HCT116 (cell line): ENCODE measurements around the gene CXorf51B. TPM values are rescaled to one million over a fixed set of nuclear protein-coding genes. Genes with fewer than 3 reads are reported as not detected.
"Not testable (repeated sequence)": the region's sequence is repeated elsewhere in the genome, so short reads cannot be mapped to it uniquely, and the experiment has no call there.

Experiments
- ATAC-seq: fragments of 200-7000 bp; cut with Tn5 transposase; 2 replicates; pipeline ENCODE4 v1.9.1; 2020; ENCODE audit warnings: mild to moderate bottlenecking, moderate library complexity
- Bru-seq: library from RNA; stranded (reverse); fragments of 400-500 nt; gene quantifications from one replicate; lab custom pipeline; 2021; lab: Mats Ljungman, UMichigan
- BruChase-seq, 2 experiments: library from RNA; stranded (reverse); fragments of 400-500 nt; gene quantifications; one replicate each; lab custom pipeline; 2021; lab: Mats Ljungman, UMichigan
- BruUV-seq: library from RNA; stranded (reverse); fragments of 400-500 nt; replicated peaks from 2 replicates; lab custom pipeline; 2021; lab: Mats Ljungman, UMichigan
- CTCF ChIA-PET: fragments of 300-600 bp; sonication (Branson Sonifier 250); formaldehyde crosslinking; loops from one replicate; lab custom pipeline; 2021; ENCODE audit warnings: antibody characterized with exemption; lab: Charles Lee
- POLR2A ChIA-PET: fragments of 300-600, 350-600 bp; sonication (Branson Sonifier 250); formaldehyde crosslinking; loops from one replicate; lab custom pipeline; 2021; ENCODE audit warnings: antibody characterized with exemption; lab: Charles Lee
- RAD21 ChIA-PET, 2 experiments: fragments of 300-600 bp; sonication (Branson Sonifier 250); formaldehyde crosslinking; loops; one replicate each; lab custom pipeline; 2023; ENCODE audit warnings: low total read pairs in 2 of 2; ENCODE audit not compliant: uncharacterized antibody in 2 of 2, unreplicated experiment in 2 of 2, low non-redundant PET in 1 of 2; lab: Charles Lee
- DNase-seq: peaks from one replicate; pipeline ENCODE4 v3.0.0-alpha.2; 2010; ENCODE audit warnings: low read depth, low spot score
- H2AFZ ChIP-seq: fragments of 200-600 bp; shearing (Covaris generic), sonication (generic); 2 replicates; pipeline ENCODE4 v1.6.1; 2017; ENCODE audit warnings: low read depth, mixed run types, mixed read lengths, antibody characterized with exemption, low read length; ENCODE audit not compliant: poor library complexity, severe bottlenecking
- H3K27ac ChIP-seq: 2 replicates; pipeline ENCODE4 v1.5.1; 2012; ENCODE audit warnings: low read depth, low read length
- H3K27me3 ChIP-seq: fragments of 200-600 bp; sonication (generic); 2 replicates; pipeline ENCODE4 v1.6.1; 2016; ENCODE audit warnings: mixed run types, low read length, mixed read lengths; ENCODE audit not compliant: insufficient read depth
- H3K36me3 ChIP-seq, 2 experiments: fragments of 200-500 bp in 1 of 2; fragments of 200-600 bp in 1 of 2; sonication (Bioruptor generic) in 1 of 2; sonication (generic) in 1 of 2; 2 replicates each; pipeline versions ENCODE4 v1.5.1 to v1.6.1; 2014 to 2016; ENCODE audit warnings: low read length in 2 of 2, inconsistent platforms in 1 of 2, mixed read lengths in 1 of 2, mixed run types in 1 of 2; ENCODE audit not compliant: insufficient read depth in 2 of 2, control insufficient read depth in 1 of 2
- H3K4me1 ChIP-seq, 2 experiments: fragments of 200-600 bp in 1 of 2; sonication (generic) in 1 of 2; 2 replicates each; pipeline versions ENCODE4 v1.5.1 to v1.6.1; 2012 to 2017; ENCODE audit warnings: low read length in 2 of 2, inconsistent platforms in 1 of 2, mild to moderate bottlenecking in 1 of 2, mixed read lengths in 1 of 2, mixed run types in 1 of 2, moderate library complexity in 1 of 2; ENCODE audit not compliant: insufficient read depth in 2 of 2, control insufficient read depth in 1 of 2
- H3K4me2 ChIP-seq: fragments of 200-600 bp; sonication (generic); 2 replicates; pipeline ENCODE4 v1.6.1; 2017; ENCODE audit warnings: mixed run types, low read length, mixed read lengths
- H3K4me3 ChIP-seq, 2 experiments: fragments of 200-600 bp in 1 of 2; sonication (generic) in 1 of 2; replicated peaks in 1 of 2; 2 replicates each; pipeline ENCODE4 v1.5.1; 2011 to 2016; ENCODE audit warnings: low read length in 2 of 2, control low read depth in 1 of 2, low read depth in 1 of 2, mild to moderate bottlenecking in 1 of 2, mixed read lengths in 1 of 2, mixed run types in 1 of 2
- H3K79me2 ChIP-seq: fragments of 200-600 bp; sonication (generic); 2 replicates; pipeline ENCODE4 v1.6.1; 2017; ENCODE audit warnings: mild to moderate bottlenecking, mixed run types, low read length, moderate library complexity, mixed read lengths; ENCODE audit not compliant: insufficient read depth
- H3K9ac ChIP-seq: fragments of 200-600 bp; sonication (generic); 2 replicates; pipeline ENCODE4 v1.6.1; 2016; ENCODE audit warnings: low read length, mixed read lengths
- H3K9me2 ChIP-seq: fragments of 200-600 bp; sonication (generic), shearing (Covaris generic); 2 replicates; pipeline ENCODE4 v1.6.1; 2017; ENCODE audit warnings: mixed run types, mild to moderate bottlenecking, moderate library complexity; ENCODE audit not compliant: insufficient read depth
- H3K9me3 ChIP-seq, 2 experiments: fragments of 200-500 bp in 1 of 2; fragments of 200-600 bp in 1 of 2; sonication (Bioruptor generic) in 1 of 2; sonication (generic) in 1 of 2; 2 replicates each; pipeline ENCODE4 v1.6.1; 2014 to 2017; ENCODE audit warnings: low read length in 2 of 2, mixed read lengths in 2 of 2, inconsistent platforms in 1 of 2, low read depth in 1 of 2, mild to moderate bottlenecking in 1 of 2, mixed run types in 1 of 2, moderate library complexity in 1 of 2; ENCODE audit not compliant: control insufficient read depth in 1 of 2, insufficient read depth in 1 of 2
- H4K20me1 ChIP-seq: fragments of 200-600 bp; sonication (generic), shearing (Covaris generic); 2 replicates; pipeline ENCODE4 v1.6.1; 2017; ENCODE audit warnings: mixed run types, mild to moderate bottlenecking, moderate library complexity; ENCODE audit not compliant: insufficient read depth
- ATF3 ChIP-seq: IDR thresholded peaks from 2 replicates; pipeline ENCODE4 v1.6.1; 2012
- CEBPB ChIP-seq: IDR thresholded peaks from 2 replicates; pipeline ENCODE4 v1.6.1; 2012; ENCODE audit warnings: low read depth
- EZH2 ChIP-seq: fragments of 200-600 bp; sonication (generic); IDR thresholded peaks from 2 replicates; pipeline ENCODE4 v1.6.1; 2017; ENCODE audit warnings: antibody characterized with exemption, mixed run types
- JUND ChIP-seq: IDR thresholded peaks from 2 replicates; pipeline ENCODE4 v1.6.1; 2012
- POLR2A ChIP-seq: IDR thresholded peaks from 2 replicates; pipeline ENCODE4 v1.7.0; 2011; ENCODE audit warnings: borderline replicate concordance; ENCODE audit not compliant: insufficient read depth, insufficient read length; ENCODE audit errors: extremely low read depth
- RAD21 ChIP-seq: IDR thresholded peaks from 2 replicates; pipeline ENCODE4 v1.6.1; 2012; ENCODE audit warnings: low read depth, mild to moderate bottlenecking
- SIN3A ChIP-seq: IDR thresholded peaks from 2 replicates; pipeline ENCODE4 v1.6.1; 2012; ENCODE audit warnings: low read depth
- TCF7L2 ChIP-seq: IDR thresholded peaks from 2 replicates; pipeline ENCODE4 v1.7.0; 2011; ENCODE audit warnings: borderline replicate concordance, inconsistent platforms; ENCODE audit not compliant: insufficient read depth, insufficient read length; ENCODE audit errors: extremely low read depth
- YY1 ChIP-seq: IDR thresholded peaks from 2 replicates; pipeline ENCODE4 v1.6.1; 2011; ENCODE audit warnings: low read length, low read depth, moderate library complexity, mild to moderate bottlenecking; ENCODE audit not compliant: insufficient replicate concordance; ENCODE audit errors: extremely low read depth
- ZBTB33 ChIP-seq: IDR thresholded peaks from 2 replicates; pipeline ENCODE4 v1.6.1; 2011; ENCODE audit warnings: mild to moderate bottlenecking, low read length, moderate library complexity; ENCODE audit not compliant: insufficient replicate concordance; ENCODE audit errors: extremely low read depth
- ZFX ChIP-seq: fragments of 450-650 bp; IDR thresholded peaks from 2 replicates; pipeline ENCODE4 v1.6.1; 2017
- intact Hi-C: fragments of 100-400 bp; cut with micrococcal nuclease; formaldehyde crosslinking; loops from 2 replicates; pipeline ENCODE4 v1.10.0; 2022
- long read RNA-seq: library from polyadenylated mRNA; unstranded; transcript quantifications from one replicate; pipeline ENCODE4 v2.0.0, GENCODE V29; 2021; ENCODE audit not compliant: unreplicated experiment
- polyA plus RNA-seq: library from polyadenylated mRNA; unstranded; fragments of >200 nt; gene quantifications from 2 replicates; pipeline ENCODE4 v1.2.1, GENCODE V29; 2012; ENCODE audit warnings: missing spikeins
- total RNA-seq: library from RNA; stranded (reverse); gene quantifications from one replicate; pipeline ENCODE4 v1.2.1, GENCODE V29; 2021; ENCODE audit not compliant: unreplicated experiment
- TF ChIP-seq, protein P1 (sequence below): IDR thresholded peaks from 2 replicates; pipeline ENCODE4 v1.6.1; 2012

The CXorf51B gene
- total RNA-seq (not detected), Bru-seq, nascent RNA (not detected), BruChase-seq, experiment 1, labeled RNA remaining after a 6-hour chase (not detected), BruChase-seq, experiment 2, labeled RNA remaining after a 2-hour chase (not detected)
- not detected in 2 replicates for polyA plus RNA-seq
- long read RNA-seq: 0 reads

- intact Hi-C loops, H3K36me3 ChIP-seq, H3K27me3 ChIP-seq, H3K9ac ChIP-seq, CTCF ChIA-PET, POLR2A ChIA-PET, H3K9me3 ChIP-seq, H3K9me2 ChIP-seq, DNase-seq, H3K4me1 ChIP-seq, H3K4me3 ChIP-seq, H3K79me2 ChIP-seq, ATAC-seq, H4K20me1 ChIP-seq, BruUV-seq, H2AFZ ChIP-seq, H3K27ac ChIP-seq, RAD21 ChIA-PET, H3K4me2 ChIP-seq: not testable (repeated sequence)
Measured at GRCh38 chrX:146809471-146809870, at the start of gene CXorf51B. Gene CXorf51B, plus strand, starts transcription at chrX:146809771. Its CDS starts 21 bp downstream, at chrX:146809792.

- H3K9ac ChIP-seq, H3K36me3 ChIP-seq, CTCF ChIA-PET, H3K27ac ChIP-seq, H3K4me1 ChIP-seq, ATAC-seq, H3K4me3 ChIP-seq, H4K20me1 ChIP-seq, intact Hi-C loops, H3K9me3 ChIP-seq, H3K27me3 ChIP-seq, H3K4me2 ChIP-seq, DNase-seq, H3K9me2 ChIP-seq, H3K79me2 ChIP-seq, RAD21 ChIA-PET, H2AFZ ChIP-seq, POLR2A ChIA-PET, BruUV-seq: not testable (repeated sequence)
Measured at GRCh38 chrX:146814644-146815043, 5.1 kb downstream of the CXorf51B start, which contains the start of gene CXorf51A. Gene CXorf51A, minus strand, starts transcription at chrX:146814744. Its CDS starts 21 bp downstream, at chrX:146814723.

DNA sequence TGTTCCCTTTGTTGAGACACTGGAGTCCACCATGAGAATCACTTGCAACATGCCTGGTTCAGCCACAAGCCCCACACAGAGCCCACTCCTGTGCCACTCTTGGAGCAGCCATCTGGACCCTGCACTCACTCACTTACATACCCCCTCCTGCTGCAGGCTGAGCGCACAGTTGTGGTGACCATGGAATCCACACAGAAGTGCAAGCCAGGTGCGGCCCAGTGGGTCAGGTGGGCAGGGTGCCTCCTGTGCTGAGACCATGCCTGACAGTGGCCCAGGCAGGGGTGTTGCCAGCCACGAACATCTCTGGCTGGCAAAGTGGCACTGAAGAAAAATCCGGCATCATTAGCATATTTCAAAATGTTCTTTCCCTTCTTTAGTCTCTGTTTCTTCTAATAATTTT, 22.4 kb downstream of the CXorf51B start:
- RAD21 ChIA-PET: no interaction called here
- intact Hi-C loops: no loop called here
- Histone ChIP-seq H3K27me3 (no peaks in the 10 kb centered on the region), H3K9me2 (no peaks in the 10 kb centered on the region), H3K4me1 (no peaks in the 10 kb centered on the region), H3K36me3 (no peaks in the 10 kb centered on the region), H3K4me2 (no peak overlapping the region), H3K79me2 (no peaks in the 10 kb centered on the region), H3K9ac (no peak overlapping the region), H3K27ac (no peak overlapping the region), H3K4me3 (no peak overlapping the region), H4K20me1 (no peaks in the 10 kb centered on the region), H3K9me3 (no peaks in the 10 kb centered on the region), H2AFZ (no peak overlapping the region)
- DNase-seq: no peak
- CTCF ChIA-PET: no interaction called here
- ATAC-seq: no peak
- POLR2A ChIA-PET: no interaction called here
- BruUV-seq: no TSS peak
- TF ChIP-seq, protein P1, sequence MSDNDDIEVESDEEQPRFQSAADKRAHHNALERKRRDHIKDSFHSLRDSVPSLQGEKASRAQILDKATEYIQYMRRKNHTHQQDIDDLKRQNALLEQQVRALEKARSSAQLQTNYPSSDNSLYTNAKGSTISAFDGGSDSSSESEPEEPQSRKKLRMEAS: no peak
- no peak for TF ChIP-seq POLR2A
- TF ChIP-seq CEBPB: no peak
- no peak for TF ChIP-seq SIN3A
- TF ChIP-seq YY1: no peak
- TF ChIP-seq EZH2: no peak
- TF ChIP-seq ZBTB33: no peak
- no peak for TF ChIP-seq JUND
- TF ChIP-seq TCF7L2: no peak
- no peak for TF ChIP-seq ZFX
- no peak for TF ChIP-seq RAD21
- no peak for TF ChIP-seq ATF3
